H1 (cell line): ENCODE results near the gene CORO1C. TPM values are rescaled to one million over a fixed set of nuclear protein-coding genes. Genes with fewer than 3 reads are reported as not detected.

Experiments used
- CTCF ChIA-PET: fragments of 300-600 bp; sonication (Branson Sonifier 250); formaldehyde crosslinking; loops from one replicate; lab custom pipeline; 2021; ENCODE audit not compliant: partially characterized antibody; lab: Charles Lee
- POLR2A ChIA-PET: fragments of 300-600 bp; sonication (Branson Sonifier 250); formaldehyde crosslinking; loops from one replicate; lab custom pipeline; 2021; ENCODE audit warnings: inconsistent platforms; ENCODE audit not compliant: partially characterized antibody; lab: Charles Lee
- DNase-seq, 2 experiments: peaks; one replicate each; pipeline versions ENCODE4 v3.0.0 to v3.0.0-alpha.2; 2010 to 2022; ENCODE audit warnings: low spot score in 2 of 2, low read depth in 1 of 2, mixed read lengths in 1 of 2
- FAIRE-seq: peaks from 2 replicates; lab custom pipeline; 2011; peaks lifted over from hg19 to GRCh38; lab: Jason Lieb, UNC
- H2AFZ ChIP-seq: 2 replicates; pipeline ENCODE4 v1.8.1; 2012; ENCODE audit warnings: low read length, inconsistent platforms
- H2AK5ac ChIP-seq: 2 replicates; pipeline ENCODE4 v1.6.1; 2013; ENCODE audit warnings: low read depth, low read length
- H2BK120ac ChIP-seq: replicated peaks from 2 replicates; pipeline ENCODE3; 2013; ENCODE audit warnings: low read depth, low read length, inconsistent platforms
- H2BK12ac ChIP-seq: 2 replicates; pipeline ENCODE4 v1.6.1; 2013; ENCODE audit warnings: low read depth, low read length
- H2BK15ac ChIP-seq: 2 replicates; pipeline ENCODE4 v1.6.1; 2013; ENCODE audit warnings: low read length
- H2BK20ac ChIP-seq: 2 replicates; pipeline ENCODE4 v1.6.1; 2013; ENCODE audit warnings: low read length
- H2BK5ac ChIP-seq: 2 replicates; pipeline ENCODE4 v1.6.1; 2013; ENCODE audit warnings: low read depth, low read length
- H3K14ac ChIP-seq: 2 replicates; pipeline ENCODE4 v1.6.1; 2013; ENCODE audit warnings: inconsistent platforms; ENCODE audit not compliant: insufficient read length
- H3K18ac ChIP-seq: 2 replicates; pipeline ENCODE4 v1.6.1; 2013; ENCODE audit warnings: low read length; ENCODE audit errors: extremely low read depth
- H3K23ac ChIP-seq: 2 replicates; pipeline ENCODE4 v1.6.1; 2013; ENCODE audit warnings: inconsistent platforms; ENCODE audit not compliant: insufficient read length
- H3K23me2 ChIP-seq: 2 replicates; pipeline ENCODE4 v1.6.1; 2013; ENCODE audit warnings: low read depth, low read length
- H3K27ac ChIP-seq: 2 replicates; pipeline ENCODE4 v1.6.1; 2011; ENCODE audit warnings: low read depth, low read length, inconsistent platforms
- H3K27me3 ChIP-seq, 4 experiments: replicated peaks in 1 of 4; 1 replicate in 1 of 4; 2 replicates in 3 of 4; pipeline versions ENCODE4 v1.6.1 to v1.8.1; 2011 to 2013; ENCODE audit warnings: low read length in 3 of 4, mild to moderate bottlenecking in 3 of 4, inconsistent platforms in 2 of 4, mixed read lengths in 2 of 4, moderate library complexity in 1 of 4; ENCODE audit not compliant: control insufficient read depth in 3 of 4, insufficient read depth in 3 of 4; ENCODE audit errors: extremely low read depth in 1 of 4
- H3K36me3 ChIP-seq, 4 experiments: 2 replicates each; pipeline versions ENCODE4 v1.6.1 to v1.8.1; 2011 to 2013; ENCODE audit warnings: mild to moderate bottlenecking in 4 of 4, low read length in 3 of 4, moderate library complexity in 2 of 4, control low read depth in 1 of 4, inconsistent platforms in 1 of 4; ENCODE audit not compliant: insufficient read depth in 4 of 4, control insufficient read depth in 2 of 4
- H3K4ac ChIP-seq: replicated peaks from 2 replicates; pipeline ENCODE3; 2013; ENCODE audit warnings: low read length, low read depth, mixed read lengths, inconsistent platforms; ENCODE audit not compliant: insufficient read length
- H3K4me1 ChIP-seq, 4 experiments: replicated peaks in 1 of 4; 1 replicate in 1 of 4; 2 replicates in 3 of 4; pipeline versions ENCODE4 v1.6.1 to v1.8.1; 2011 to 2013; ENCODE audit warnings: low read length in 3 of 4, inconsistent platforms in 2 of 4, mixed read lengths in 1 of 4; ENCODE audit not compliant: insufficient read depth in 4 of 4, control insufficient read depth in 3 of 4
- H3K4me2 ChIP-seq, 2 experiments: 2 replicates each; pipeline versions ENCODE4 v1.6.1 to v1.8.1; 2011 to 2013; ENCODE audit warnings: low read depth in 2 of 2, low read length in 2 of 2, control low read depth in 1 of 2, inconsistent platforms in 1 of 2, mild to moderate bottlenecking in 1 of 2; ENCODE audit not compliant: insufficient read depth in 1 of 2
- H3K4me3 ChIP-seq, 4 experiments: fragments of 200-600, 300-600 bp in 1 of 4; sonication (generic), shearing (Covaris generic), sonication (Bioruptor Twin) in 1 of 4; 2 replicates each; pipeline versions ENCODE4 v1.5.1 to v1.8.1; 2011 to 2016; ENCODE audit warnings: low read length in 4 of 4, low read depth in 3 of 4, control low read depth in 2 of 4, inconsistent platforms in 2 of 4, mild to moderate bottlenecking in 2 of 4, mixed read lengths in 1 of 4, moderate library complexity in 1 of 4; ENCODE audit not compliant: insufficient read depth in 2 of 4; ENCODE audit errors: extremely low read depth in 1 of 4
- H3K56ac ChIP-seq: replicated peaks from 2 replicates; pipeline ENCODE3; 2013; ENCODE audit warnings: low read depth, mild to moderate bottlenecking, mixed read lengths, low read length, inconsistent platforms; ENCODE audit not compliant: insufficient read length
- H3K79me1 ChIP-seq: 2 replicates; pipeline ENCODE4 v1.6.1; 2013; ENCODE audit warnings: low read depth, low read length, control low read depth
- H3K79me2 ChIP-seq, 2 experiments: 2 replicates each; pipeline versions ENCODE4 v1.6.1 to v1.8.1; 2012 to 2013; ENCODE audit warnings: low read length in 2 of 2, mild to moderate bottlenecking in 2 of 2, inconsistent platforms in 1 of 2; ENCODE audit not compliant: insufficient read depth in 2 of 2, control insufficient read depth in 1 of 2
- H3K9ac ChIP-seq, 4 experiments: replicated peaks in 1 of 4; 1 replicate in 1 of 4; 2 replicates in 3 of 4; pipeline versions ENCODE4 v1.6.1 to v1.8.1; 2011 to 2013; ENCODE audit warnings: low read depth in 3 of 4, low read length in 3 of 4, control low read depth in 2 of 4, mild to moderate bottlenecking in 2 of 4, moderate library complexity in 2 of 4, inconsistent platforms in 1 of 4; ENCODE audit errors: extremely low read depth in 1 of 4
- H3K9me3 ChIP-seq, 2 experiments: 2 replicates each; pipeline versions ENCODE4 v1.6.1 to v1.8.1; 2012 to 2013; ENCODE audit warnings: mild to moderate bottlenecking in 2 of 2, moderate library complexity in 2 of 2, control low read depth in 1 of 2, inconsistent platforms in 1 of 2, low read depth in 1 of 2, low read length in 1 of 2, mixed read lengths in 1 of 2; ENCODE audit not compliant: insufficient read depth in 2 of 2
- H4K20me1 ChIP-seq, 2 experiments: replicated peaks in 1 of 2; 2 replicates each; pipeline versions ENCODE3 to v1.8.1; 2011 to 2013; ENCODE audit warnings: inconsistent platforms in 2 of 2, low read length in 2 of 2, mild to moderate bottlenecking in 1 of 2; ENCODE audit not compliant: insufficient read depth in 2 of 2, control insufficient read depth in 1 of 2
- H4K5ac ChIP-seq: 2 replicates; pipeline ENCODE4 v1.6.1; 2013; ENCODE audit warnings: low read length, low read depth, mixed read lengths, inconsistent platforms; ENCODE audit not compliant: insufficient read length
- H4K8ac ChIP-seq: 2 replicates; pipeline ENCODE4 v1.8.0; 2013; ENCODE audit warnings: mild to moderate bottlenecking, moderate library complexity, low read length, inconsistent platforms; ENCODE audit not compliant: insufficient read depth; ENCODE audit errors: extremely low read depth
- H4K91ac ChIP-seq: replicated peaks from 2 replicates; pipeline ENCODE3; 2013; ENCODE audit warnings: low read length, mixed read lengths, inconsistent platforms; ENCODE audit not compliant: insufficient read length
- ATF3 ChIP-seq: IDR thresholded peaks from 2 replicates; pipeline ENCODE4 v1.6.1; 2011; ENCODE audit warnings: low read depth, mild to moderate bottlenecking, low read length; ENCODE audit not compliant: insufficient read depth
- WGBS, 2 experiments: shearing (Covaris generic) in 1 of 2; methylation state at CpG; one replicate each; pipeline versions ENCODE4 v1.1.6 to v1.1.7; 2013 to 2015; ENCODE audit warnings: low lambda C conversion rate in 2 of 2, mixed read lengths in 2 of 2, inconsistent platforms in 1 of 2, low coverage in 1 of 2, missing lambda C conversion rate in 1 of 2; ENCODE audit not compliant: insufficient replicate concordance in 2 of 2, insufficient coverage in 1 of 2, insufficient read length in 1 of 2; ENCODE audit errors: extremely low coverage in 1 of 2, missing lambda C conversion rate in 1 of 2; 5-methylcytosine and 5-hydroxymethylcytosine counted together
- polyA plus RNA-seq, 7 experiments: library from polyadenylated mRNA; depleted of rRNA in 3 of 7; stranded (reverse) in 5 of 7; unstranded in 2 of 7; fragments of >200 nt in 5 of 7; fragments of 200-250 nt in 2 of 7; gene quantifications; 1 replicate in 5 of 7; 2 replicates in 1 of 7; 4 replicates in 1 of 7; pipeline versions ENCODE4 v1.2.1 to v1.2.3, GENCODE V29; 2011 to 2013; ENCODE audit warnings: missing spikeins in 2 of 7, mixed read lengths in 2 of 7
- total RNA-seq: library from RNA; stranded (reverse); fragmentation: NEBNext Ultra II Directional; extraction: Animal tissue kit (Norgen Biotek cat#: 25700); gene quantifications from 2 replicates; pipeline ENCODE4 v1.2.1, GENCODE V29; 2021

CORO1C gene
- total and polyA plus RNA-seq, 2 of the 8 experiments (the other 6 are each of a cell fraction or from before 2014, with no cell fraction given), result 72.7 to 120 TPM

DNA sequence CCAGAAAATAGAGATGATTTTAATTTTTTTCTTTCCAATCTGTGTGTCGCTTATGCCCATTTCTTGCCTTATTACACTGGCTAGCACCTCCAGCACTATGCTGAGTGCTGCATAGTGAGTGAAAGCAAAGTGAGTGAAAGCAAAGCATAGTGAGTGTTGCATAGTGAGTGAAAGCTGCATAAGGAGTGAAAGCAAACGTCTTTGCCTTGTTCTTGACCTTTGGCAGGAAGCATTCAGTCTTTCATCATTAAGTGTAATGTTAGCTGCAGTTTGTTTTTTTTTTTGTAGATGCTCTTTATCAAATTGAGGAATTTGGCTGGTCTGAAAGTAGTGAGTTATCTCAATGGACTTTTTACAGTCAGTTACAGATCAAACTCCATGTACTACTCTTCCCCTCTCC, 6.9 kb upstream of the CORO1C start:
- no peak overlapping the region for H2AFZ ChIP-seq
- FAIRE-seq, result no peak
- no peak overlapping the region for H3K23ac ChIP-seq
- peaks cover 0 to 3% of the 10 kb centered on the region in 2 experiments; a peak in 1 of 4 replicates for H3K9me3 ChIP-seq
- no peak overlapping the region for H3K9ac ChIP-seq
- H3K4me1 ChIP-seq, result no peaks in the 10 kb centered on the region
- DNase-seq, result no peak
- H3K36me3 ChIP-seq, result no peaks in the 10 kb centered on the region
- no peak overlapping the region for H3K4ac ChIP-seq
- no peak overlapping the region for H2BK20ac ChIP-seq
- no peak overlapping the region for H2BK15ac ChIP-seq
- no peak overlapping the region for H3K27ac ChIP-seq
- WGBS, 2 experiments, result 84% methylated on average over 2 of the region's 2 CpGs; no CpG with 5 or more reads in 1 of the 2 experiments
- no peak overlapping the region for H2AK5ac ChIP-seq
- no peak overlapping the region for H3K56ac ChIP-seq
- no peaks in the 10 kb centered on the region for H3K79me2 ChIP-seq
- ChIA-PET POLR2A (no interaction called here), CTCF (no interaction called here)
- no peaks in the 10 kb centered on the region for H4K20me1 ChIP-seq
- no peak overlapping the region for H3K4me2 ChIP-seq
- no peaks in the 10 kb centered on the region for H3K27me3 ChIP-seq
- H2BK5ac ChIP-seq, result no peak overlapping the region
- H2BK120ac ChIP-seq, result no peak overlapping the region
- H3K14ac ChIP-seq, result no peak overlapping the region
- TF ChIP-seq ATF3, result no peak
- H4K91ac ChIP-seq, result no peak overlapping the region
- H3K18ac ChIP-seq, result no peak overlapping the region
- no peak overlapping the region for H4K5ac ChIP-seq
- no peaks in the 10 kb centered on the region; the same call in 1 of the 2 replicates for H3K23me2 ChIP-seq
- no peak overlapping the region for H2BK12ac ChIP-seq
- no peak overlapping the region for H4K8ac ChIP-seq
- no peak overlapping the region for H3K4me3 ChIP-seq
- no peaks in the 10 kb centered on the region for H3K79me1 ChIP-seq
